GM23338 (cell line): ENCODE data around the gene SLC25A10. TPM values are rescaled to one million over a fixed set of nuclear protein-coding genes. Genes with fewer than 3 reads are reported as not detected.

Source experiments
- ATAC-seq: fragments of 200-7000 bp; cut with Tn5 transposase; 3 replicates; pipeline ENCODE4 v1.9.1; 2020
- DNase-seq: peaks from one replicate; pipeline ENCODE4 v3.0.0-alpha.2; 2015; ENCODE audit warnings: low spot score
- H2AFZ ChIP-seq: fragments of 200-600 bp; sonication (generic); 2 replicates; pipeline ENCODE4 v1.8.0; 2016; ENCODE audit warnings: antibody characterized with exemption, mild to moderate bottlenecking, moderate library complexity
- H3F3A ChIP-seq: fragments of 200-600 bp; sonication (generic); replicated peaks from 2 replicates; pipeline ENCODE4 v1.8.0; 2017; ENCODE audit warnings: antibody characterized with exemption, mixed run types, low read depth
- H3K27ac ChIP-seq: fragments of 200-600 bp; sonication (generic); 2 replicates; pipeline ENCODE4 v1.6.1; 2016; ENCODE audit warnings: low read depth
- H3K27me3 ChIP-seq: fragments of 200-600 bp; sonication (generic); 2 replicates; pipeline ENCODE4 v1.8.0; 2016; ENCODE audit warnings: mild to moderate bottlenecking, mixed run types, moderate library complexity; ENCODE audit not compliant: insufficient read depth
- H3K36me3 ChIP-seq: fragments of 200-600 bp; sonication (generic); 2 replicates; pipeline ENCODE4 v1.8.0; 2016; ENCODE audit warnings: mild to moderate bottlenecking; ENCODE audit not compliant: insufficient read depth
- H3K4me1 ChIP-seq: fragments of 200-600 bp; sonication (generic); 2 replicates; pipeline ENCODE4 v1.8.0; 2016; ENCODE audit warnings: mild to moderate bottlenecking, moderate library complexity; ENCODE audit not compliant: insufficient read depth
- H3K4me2 ChIP-seq: fragments of 200-600 bp; sonication (generic); 2 replicates; pipeline ENCODE4 v1.7.1; 2017; ENCODE audit warnings: mixed run types
- H3K4me3 ChIP-seq: fragments of 200-600 bp; sonication (generic); 2 replicates; pipeline ENCODE4 v1.6.1; 2016; ENCODE audit warnings: mixed run types
- H3K79me2 ChIP-seq: fragments of 200-600 bp; sonication (generic); replicated peaks from 2 replicates; pipeline ENCODE4 v1.8.0; 2017; ENCODE audit warnings: mild to moderate bottlenecking; ENCODE audit not compliant: insufficient read depth
- H3K9me2 ChIP-seq: fragments of 200-600 bp; sonication (generic); 2 replicates; pipeline ENCODE4 v1.8.0; 2017; ENCODE audit not compliant: insufficient read depth
- H4K20me1 ChIP-seq: fragments of 200-600 bp; sonication (generic); replicated peaks from 2 replicates; pipeline ENCODE4 v1.8.0; 2017; ENCODE audit warnings: mild to moderate bottlenecking; ENCODE audit not compliant: insufficient read depth
- H3K27ac Mint-ChIP-seq: 2 replicates; pipeline ENCODE4 v1.8.0; 2020; ENCODE audit warnings: inconsistent platforms, mild to moderate bottlenecking, moderate library complexity, mixed read lengths
- H3K27me3 Mint-ChIP-seq: 3 replicates; pipeline ENCODE4 v1.8.0; 2022; ENCODE audit warnings: low read depth, mild to moderate bottlenecking, moderate library complexity, mixed read lengths, inconsistent platforms; ENCODE audit not compliant: insufficient read depth, poor library complexity
- H3K36me3 Mint-ChIP-seq: 3 replicates; pipeline ENCODE4 v1.8.0; 2021; ENCODE audit warnings: low read depth, mild to moderate bottlenecking, inconsistent platforms, moderate library complexity, mixed read lengths
- H3K4me1 Mint-ChIP-seq: 3 replicates; pipeline ENCODE4 v1.8.0; 2020; ENCODE audit warnings: mild to moderate bottlenecking, inconsistent platforms, mixed read lengths
- H3K4me3 Mint-ChIP-seq: 3 replicates; pipeline ENCODE4 v1.8.0; 2021; ENCODE audit warnings: moderate library complexity, mild to moderate bottlenecking, inconsistent platforms, mixed read lengths
- H3K9me3 Mint-ChIP-seq: 3 replicates; pipeline ENCODE4 v1.8.0; 2020; ENCODE audit warnings: moderate library complexity, mild to moderate bottlenecking, inconsistent platforms, mixed read lengths
- CREB1 ChIP-seq: fragments of 250-450 bp; sonication (Bioruptor Pico); IDR thresholded peaks from 2 replicates; pipeline ENCODE4 v1.5.0; 2020; ENCODE audit warnings: low read depth, mild to moderate bottlenecking, moderate library complexity
- CTCF ChIP-seq, 2 experiments: fragments of 200-600 bp in 1 of 2; sonication (generic) in 1 of 2; conservative IDR thresholded peaks; 2 replicates each; pipeline versions ENCODE4 v1.5.1 to v1.6.1; 2016 to 2017; ENCODE audit warnings: antibody characterized with exemption in 2 of 2, low read depth in 2 of 2, mild to moderate bottlenecking in 2 of 2, moderate library complexity in 1 of 2
- ETS1 ChIP-seq: IDR thresholded peaks from 2 replicates; pipeline ENCODE4 v1.6.1; 2016; ENCODE audit warnings: antibody characterized with exemption
- EZH2 ChIP-seq: fragments of 200-600 bp; sonication (generic); IDR thresholded peaks from one replicate; pipeline ENCODE4 v1.8.0; 2017; ENCODE audit warnings: antibody characterized with exemption, mild to moderate bottlenecking, low read depth; ENCODE audit not compliant: unreplicated experiment
- NANOG ChIP-seq: IDR thresholded peaks from 2 replicates; pipeline ENCODE4 v1.6.1; 2016; ENCODE audit warnings: antibody characterized with exemption, borderline replicate concordance
- POLR2AphosphoS5 ChIP-seq: IDR thresholded peaks from 2 replicates; pipeline ENCODE4 v1.6.1; 2016; ENCODE audit warnings: antibody characterized with exemption, low read depth
- REST ChIP-seq: IDR thresholded peaks from one replicate; pipeline ENCODE4 v1.6.1; 2018; ENCODE audit warnings: antibody characterized with exemption; ENCODE audit not compliant: unreplicated experiment
- ZNF114 ChIP-seq: fragments of 250-450 bp; sonication (Bioruptor Pico); IDR thresholded peaks from 2 replicates; pipeline ENCODE4 v1.5.0; 2020; ENCODE audit warnings: mild to moderate bottlenecking, moderate library complexity
- ZNF331 ChIP-seq: fragments of 250-450 bp; sonication (Bioruptor Pico); IDR thresholded peaks from 2 replicates; pipeline ENCODE4 v1.5.0; 2020; ENCODE audit warnings: low read depth, mild to moderate bottlenecking, moderate library complexity
- polyA plus RNA-seq: library from polyadenylated mRNA; unstranded; fragments of >200 nt; fragmentation: Nextera tagmentation; extraction: Ambion mirVana; gene quantifications from 2 replicates; pipeline ENCODE4 v1.2.1, GENCODE V29; 2016
- total RNA-seq: library from RNA; depleted of rRNA; stranded (reverse); fragments of >200 nt; shearing (Covaris generic); gene quantifications from 2 replicates; pipeline ENCODE4 v1.2.3, GENCODE V29; 2014

The SLC25A10 gene
- total and polyA plus RNA-seq, 2 experiments from 2014 or later: 25.7 to 47.4 TPM

GRCh38 chr17:81666342-81667191 lies 45.5 kb upstream of the SLC25A10 start, which contains the start of the genes CCDC137 and OXLD1:
CCDC137 (plus strand) TSS chr17:81666737; CDS start chr17:81666767, 30 bp downstream.
OXLD1 (minus strand) TSS chr17:81666605; CDS start chr17:81666577, 28 bp downstream.
- Histone ChIP-seq H3F3A (peaks cover 27% of the 10 kb centered on the region), H3K79me2 (peaks cover 41% of the 10 kb centered on the region), H4K20me1 (peaks cover 12% of the 10 kb centered on the region), H3K4me1 (peaks cover 15% of the 10 kb centered on the region), H2AFZ (0 out of 2 replicates have a peak within 1 kb of the TSS, but pooled peaks have one; percentile 56), H3K4me3 (peak within 1 kb of the TSS; percentile 99), H3K4me2 (peak within 1 kb of the TSS; percentile 99), H3K27ac (peak within 1 kb of the TSS; percentile 84), H3K9me2 (no peaks in the 10 kb centered on the region), H3K36me3 (peaks cover 17% of the 10 kb centered on the region), H3K27me3 (no peaks in the 10 kb centered on the region)
- Mint-ChIP-seq H3K9me3 (no peaks in the 10 kb centered on the region), H3K4me3 (peak within 1 kb of the TSS; percentile 98), H3K27me3 (peaks cover 21% of the 10 kb centered on the region), H3K27ac (peak within 1 kb of the TSS; percentile 95), H3K36me3 (peaks cover 62% of the 10 kb centered on the region), H3K4me1 (peaks cover 25% of the 10 kb centered on the region)
- TF ChIP-seq ZNF331 (CRISPR knock-in tag) (no peak), ETS1 (peak; percentile 87), ZNF114 (CRISPR knock-in tag) (no peak), REST (no peak), CREB1 (peak; percentile 67), EZH2 (no peak), NANOG (no peak), POLR2AphosphoS5 (peak; percentile 98)
- DNase-seq (peak; percentile 99), ATAC-seq (peak; percentile 94)

GRCh38 chr17:81667754-81668153 lies 44.3 kb upstream of the SLC25A10 start:
- H3K79me2 ChIP-seq: peaks cover 41% of the 10 kb centered on the region
- peak; percentile 5; the same call in 1 of the 3 replicates for ATAC-seq
- peak overlapping the region; percentile 99 for H3K4me2 ChIP-seq
- no peaks in the 10 kb centered on the region for H3K9me2 ChIP-seq
- peak overlapping the region; percentile 99 for H3K4me3 ChIP-seq
- H3K4me1 ChIP-seq: peaks cover 12% of the 10 kb centered on the region
- no peaks in the 10 kb centered on the region for H3K27me3 ChIP-seq
- peaks cover 25% of the 10 kb centered on the region for H3K4me1 Mint-ChIP-seq
- peak; percentile 63 for DNase-seq
- peaks cover 74% of the 10 kb centered on the region for H3K36me3 Mint-ChIP-seq
- peaks cover 12% of the 10 kb centered on the region for H4K20me1 ChIP-seq
- peak overlapping the region; percentile 70; the same call in 1 of the 2 replicates for H3K27ac Mint-ChIP-seq
- peaks cover 27% of the 10 kb centered on the region for H3K27me3 Mint-ChIP-seq
- peaks cover 17% of the 10 kb centered on the region for H3K36me3 ChIP-seq
- no peak overlapping the region for H2AFZ ChIP-seq
- TF ChIP-seq EZH2: no peak
- TF ChIP-seq REST: no peak
- peak; percentile 43 to 65 for TF ChIP-seq CTCF (conservative IDR thresholded peaks at IDR 0.05; ENCODE audit: low read depth in 2 of 2)
- H3K27ac ChIP-seq: peak overlapping the region; percentile 66; the same call in 1 of the 2 replicates
- no peaks in the 10 kb centered on the region for H3K9me3 Mint-ChIP-seq
- H3K4me3 Mint-ChIP-seq: peak overlapping the region; percentile 98
- H3F3A ChIP-seq: peaks cover 27% of the 10 kb centered on the region
